Measurements from ENCODE around the gene PHYKPL. TPM values are rescaled to one million over a fixed set of nuclear protein-coding genes. Genes with fewer than 3 reads are reported as not detected.

PHYKPL gene
- polyA plus RNA-seq, 1 donor from 2014 or later = 16.9 TPM

DNA sequence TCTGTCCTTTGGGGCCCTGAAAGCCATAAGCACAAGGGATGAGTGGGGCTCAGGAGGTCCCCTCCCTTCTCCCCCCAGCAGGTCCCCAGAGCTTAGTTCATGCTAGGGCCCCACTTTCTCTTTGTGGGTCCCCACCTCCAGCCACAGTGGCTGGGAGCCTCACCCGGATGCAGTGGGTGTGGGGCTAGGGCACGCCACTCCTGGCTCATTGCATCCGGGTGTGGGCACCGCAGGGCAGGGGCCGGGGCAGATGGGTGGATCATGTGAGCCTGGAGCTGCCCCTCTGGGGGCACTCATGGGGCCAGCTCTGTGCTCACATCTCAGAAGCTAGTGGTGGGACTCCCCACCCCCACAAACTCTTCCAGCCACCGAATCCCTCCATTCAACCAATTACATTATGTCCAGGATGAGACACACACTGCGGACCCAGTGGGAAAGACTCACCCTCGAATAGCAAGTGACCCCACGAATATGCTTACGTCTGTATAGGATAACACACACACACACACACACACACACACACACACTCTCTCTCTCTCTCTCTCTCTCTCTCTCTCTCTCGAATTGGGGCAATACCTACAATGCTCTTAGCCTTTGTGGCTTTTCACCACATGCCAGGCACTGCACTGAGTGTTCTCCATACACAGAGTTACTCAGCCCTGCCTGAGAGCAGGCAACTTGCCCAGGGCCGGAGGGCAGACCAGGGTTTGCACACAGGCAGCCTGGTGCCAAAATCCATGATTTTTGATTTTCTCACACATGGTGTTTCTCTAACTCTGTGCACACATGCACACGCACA lies 16.8 kb upstream of the PHYKPL start:
- H3K27me3 ChIP-seq (ENCODE audit: insufficient read depth, low read depth, low read length) = no peaks in the 10 kb centered on the region
- no peak overlapping the region for H2AFZ ChIP-seq (ENCODE audit: low read depth, low read length)

DNA sequence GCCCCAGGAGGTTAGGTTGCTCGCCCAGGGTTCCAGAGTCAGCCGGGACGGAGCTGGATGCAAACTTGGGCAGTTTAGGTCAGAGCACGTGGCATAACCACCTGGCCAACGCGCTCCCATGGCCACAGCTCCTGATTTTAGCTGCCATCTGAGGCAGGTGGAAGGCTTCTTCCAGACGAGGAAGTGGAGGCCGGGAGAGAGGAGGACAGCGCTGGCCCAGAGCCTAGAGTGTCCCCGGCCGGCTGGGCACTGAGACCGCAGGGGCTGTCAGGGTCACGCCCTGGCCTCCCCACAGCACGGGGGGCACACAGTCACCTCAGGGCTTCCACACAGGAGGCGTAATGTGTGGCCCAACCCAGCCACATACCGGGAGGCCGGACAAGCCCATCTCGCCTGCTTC lies 16.1 kb upstream of the PHYKPL start:
- Histone ChIP-seq H3K36me3 (ENCODE audit: insufficient read depth, low read length) (no peaks in the 10 kb centered on the region), H3K9me3 (ENCODE audit: low read length) (no peaks in the 10 kb centered on the region), H3K9ac (ENCODE audit: low read length) (no peak overlapping the region), H3K9me2 (ENCODE audit: insufficient read depth, low read length) (no peaks in the 10 kb centered on the region), H3K27ac (ENCODE audit: low read length) (no peak overlapping the region), H2AFZ (ENCODE audit: low read depth, low read length) (no peak overlapping the region), H3K4me3 (ENCODE audit: low read length) (no peak overlapping the region), H3K4me2 (ENCODE audit: low read length) (no peak overlapping the region), H4K20me1 (ENCODE audit: insufficient read depth) (no peaks in the 10 kb centered on the region), H3K27me3 (ENCODE audit: insufficient read depth, low read depth, low read length) (no peaks in the 10 kb centered on the region), H3K79me2 (replicated peaks; ENCODE audit: insufficient read depth, low read length) (no peaks in the 10 kb centered on the region), H3F3A (ENCODE audit: insufficient read depth, low read length, poor library complexity, severe bottlenecking) (no peaks in the 10 kb centered on the region)
- no peak for TF ChIP-seq SMC3 (conservative IDR thresholded peaks at IDR 0.05; ENCODE audit: poor library complexity)
- TF ChIP-seq TAF1 (IDR thresholded peaks at IDR 0.05; ENCODE audit: low read depth) = no peak
- TF ChIP-seq RAD21 (conservative IDR thresholded peaks at IDR 0.05) = no peak

More for the DNA sequence above, 16.8 kb upstream of the PHYKPL start:
- Histone ChIP-seq H3K9me3 (ENCODE audit: low read length) (no peaks in the 10 kb centered on the region), H3K27ac (ENCODE audit: low read length) (no peak overlapping the region), H3K4me2 (ENCODE audit: low read length) (no peak overlapping the region), H4K20me1 (ENCODE audit: insufficient read depth) (no peaks in the 10 kb centered on the region), H3K36me3 (ENCODE audit: insufficient read depth, low read length) (no peaks in the 10 kb centered on the region), H3K79me2 (replicated peaks; ENCODE audit: insufficient read depth, low read length) (no peaks in the 10 kb centered on the region), H3K9me2 (ENCODE audit: insufficient read depth, low read length) (no peaks in the 10 kb centered on the region), H3K9ac (ENCODE audit: low read length) (no peak overlapping the region), H3K4me3 (ENCODE audit: low read length) (no peak overlapping the region), H3F3A (ENCODE audit: insufficient read depth, low read length, poor library complexity, severe bottlenecking) (no peaks in the 10 kb centered on the region)
- TF ChIP-seq POLR2AphosphoS5 (IDR thresholded peaks at IDR 0.05) = no peak
- TF ChIP-seq MXI1 (conservative IDR thresholded peaks at IDR 0.05; ENCODE audit: poor library complexity, severe bottlenecking) = no peak
- TF ChIP-seq, protein P1, sequence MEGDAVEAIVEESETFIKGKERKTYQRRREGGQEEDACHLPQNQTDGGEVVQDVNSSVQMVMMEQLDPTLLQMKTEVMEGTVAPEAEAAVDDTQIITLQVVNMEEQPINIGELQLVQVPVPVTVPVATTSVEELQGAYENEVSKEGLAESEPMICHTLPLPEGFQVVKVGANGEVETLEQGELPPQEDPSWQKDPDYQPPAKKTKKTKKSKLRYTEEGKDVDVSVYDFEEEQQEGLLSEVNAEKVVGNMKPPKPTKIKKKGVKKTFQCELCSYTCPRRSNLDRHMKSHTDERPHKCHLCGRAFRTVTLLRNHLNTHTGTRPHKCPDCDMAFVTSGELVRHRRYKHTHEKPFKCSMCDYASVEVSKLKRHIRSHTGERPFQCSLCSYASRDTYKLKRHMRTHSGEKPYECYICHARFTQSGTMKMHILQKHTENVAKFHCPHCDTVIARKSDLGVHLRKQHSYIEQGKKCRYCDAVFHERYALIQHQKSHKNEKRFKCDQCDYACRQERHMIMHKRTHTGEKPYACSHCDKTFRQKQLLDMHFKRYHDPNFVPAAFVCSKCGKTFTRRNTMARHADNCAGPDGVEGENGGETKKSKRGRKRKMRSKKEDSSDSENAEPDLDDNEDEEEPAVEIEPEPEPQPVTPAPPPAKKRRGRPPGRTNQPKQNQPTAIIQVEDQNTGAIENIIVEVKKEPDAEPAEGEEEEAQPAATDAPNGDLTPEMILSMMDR (IDR thresholded peaks at IDR 0.05; ENCODE audit: poor library complexity, severe bottlenecking) = no peak
- no peak for TF ChIP-seq TAF1 (IDR thresholded peaks at IDR 0.05; ENCODE audit: low read depth)
- TF ChIP-seq, protein P2, sequence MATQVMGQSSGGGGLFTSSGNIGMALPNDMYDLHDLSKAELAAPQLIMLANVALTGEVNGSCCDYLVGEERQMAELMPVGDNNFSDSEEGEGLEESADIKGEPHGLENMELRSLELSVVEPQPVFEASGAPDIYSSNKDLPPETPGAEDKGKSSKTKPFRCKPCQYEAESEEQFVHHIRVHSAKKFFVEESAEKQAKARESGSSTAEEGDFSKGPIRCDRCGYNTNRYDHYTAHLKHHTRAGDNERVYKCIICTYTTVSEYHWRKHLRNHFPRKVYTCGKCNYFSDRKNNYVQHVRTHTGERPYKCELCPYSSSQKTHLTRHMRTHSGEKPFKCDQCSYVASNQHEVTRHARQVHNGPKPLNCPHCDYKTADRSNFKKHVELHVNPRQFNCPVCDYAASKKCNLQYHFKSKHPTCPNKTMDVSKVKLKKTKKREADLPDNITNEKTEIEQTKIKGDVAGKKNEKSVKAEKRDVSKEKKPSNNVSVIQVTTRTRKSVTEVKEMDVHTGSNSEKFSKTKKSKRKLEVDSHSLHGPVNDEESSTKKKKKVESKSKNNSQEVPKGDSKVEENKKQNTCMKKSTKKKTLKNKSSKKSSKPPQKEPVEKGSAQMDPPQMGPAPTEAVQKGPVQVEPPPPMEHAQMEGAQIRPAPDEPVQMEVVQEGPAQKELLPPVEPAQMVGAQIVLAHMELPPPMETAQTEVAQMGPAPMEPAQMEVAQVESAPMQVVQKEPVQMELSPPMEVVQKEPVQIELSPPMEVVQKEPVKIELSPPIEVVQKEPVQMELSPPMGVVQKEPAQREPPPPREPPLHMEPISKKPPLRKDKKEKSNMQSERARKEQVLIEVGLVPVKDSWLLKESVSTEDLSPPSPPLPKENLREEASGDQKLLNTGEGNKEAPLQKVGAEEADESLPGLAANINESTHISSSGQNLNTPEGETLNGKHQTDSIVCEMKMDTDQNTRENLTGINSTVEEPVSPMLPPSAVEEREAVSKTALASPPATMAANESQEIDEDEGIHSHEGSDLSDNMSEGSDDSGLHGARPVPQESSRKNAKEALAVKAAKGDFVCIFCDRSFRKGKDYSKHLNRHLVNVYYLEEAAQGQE (IDR thresholded peaks at IDR 0.05; ENCODE audit: borderline replicate concordance) = no peak
- no peak for TF ChIP-seq RAD21 (conservative IDR thresholded peaks at IDR 0.05)
- TF ChIP-seq SMC3 (conservative IDR thresholded peaks at IDR 0.05; ENCODE audit: poor library complexity) = no peak
- no peak for TF ChIP-seq EP300 (conservative IDR thresholded peaks at IDR 0.05; ENCODE audit: poor library complexity, severe bottlenecking)
- TF ChIP-seq EZH2 (IDR thresholded peaks at IDR 0.05; ENCODE audit: borderline replicate concordance, insufficient read depth, low read length, poor library complexity, severe bottlenecking) = no peak

Measured in neural cell (in vitro differentiated cells).